HG03571 (cell line): Measurements from ENCODE around the gene FGGY.
A peak's percentile ranks its signal among the peaks of the same experiment; 100 is the strongest.

ENCODE experiments used
- ATAC-seq: cut with Tn5 transposase; IDR thresholded peaks from one replicate; pipeline ENCODE4 v1.9.1; 2021; ENCODE audit not compliant: unreplicated experiment

The FGGY gene

GRCh38 chr1:59314776-59315528, 18.1 kb downstream of the FGGY start:
- no peak for ATAC-seq

- ATAC-seq = no peak
These were observed 18.9 kb downstream of the FGGY start for GRCh38 chr1:59315529-59316463.

GRCh38 chr1:59316497-59317128, 19.7 kb downstream of the FGGY start:
- peak; percentile 78 for ATAC-seq

GRCh38 chr1:59317343-59317742, 20.4 kb downstream of the FGGY start:
- no peak for ATAC-seq

GRCh38 chr1:59317780-59318179, 20.9 kb downstream of the FGGY start:
- no peak for ATAC-seq

GRCh38 chr1:59318271-59318860, 21.5 kb downstream of the FGGY start:
- ATAC-seq = no peak

- ATAC-seq = no peak
These were observed 25.5 kb downstream of the FGGY start for GRCh38 chr1:59322394-59322793.

GRCh38 chr1:59322814-59323213, 25.9 kb downstream of the FGGY start:
- no peak for ATAC-seq

- no peak for ATAC-seq
These were observed 27.0 kb downstream of the FGGY start for GRCh38 chr1:59323879-59324278.

GRCh38 chr1:59328353-59328752, 31.5 kb downstream of the FGGY start:
- no peak for ATAC-seq

GRCh38 chr1:59329412-59330053, 32.6 kb downstream of the FGGY start:
- no peak for ATAC-seq

- no peak for ATAC-seq
These were observed 35.1 kb downstream of the FGGY start for GRCh38 chr1:59331686-59332620.

GRCh38 chr1:59332983-59333382, 36.1 kb downstream of the FGGY start:
- ATAC-seq = no peak

- no peak for ATAC-seq
These were observed 36.9 kb downstream of the FGGY start for GRCh38 chr1:59333626-59334277.

- ATAC-seq = peak; percentile 72
These were observed 43.8 kb downstream of the FGGY start for GRCh38 chr1:59340411-59341307.

- ATAC-seq = no peak
These were observed 46.1 kb downstream of the FGGY start for GRCh38 chr1:59342801-59343575.

- no peak for ATAC-seq
These were observed 46.6 kb downstream of the FGGY start for GRCh38 chr1:59343576-59343840.

- ATAC-seq = no peak
These were observed 48.3 kb downstream of the FGGY start for GRCh38 chr1:59345221-59345620.
